Vagina (tissue), 2 donors: ENCODE data around the gene APOA1. TPM values are rescaled to one million over a fixed set of nuclear protein-coding genes. Genes with fewer than 3 reads are reported as not detected.

Experiments used
- DNase-seq, 2 donors: peaks; one replicate each; pipeline ENCODE4 v3.0.0-alpha.2; 2017; ENCODE audit errors: extremely low spot score in 2 of 2
- H3K27ac ChIP-seq: fragments of 200-600 bp; sonication (generic); one replicate; pipeline ENCODE4 v1.5.1; 2019
- H3K27me3 ChIP-seq: fragments of 200-600 bp; sonication (generic); one replicate; pipeline ENCODE4 v1.5.1; 2019
- H3K36me3 ChIP-seq, 2 donors: fragments of 200-600 bp; sonication (generic); one replicate each; pipeline ENCODE4 v1.5.1; 2017 to 2019
- H3K4me1 ChIP-seq: fragments of 200-600 bp; sonication (generic); one replicate; pipeline ENCODE4 v1.5.1; 2019
- H3K4me3 ChIP-seq, 2 donors: fragments of 200-600 bp; sonication (generic); 1 replicate in 1 of 2; 2 replicates in 1 of 2; pipeline ENCODE4 v1.5.1; 2016 to 2019
- H3K9me3 ChIP-seq: fragments of 200-600 bp; sonication (generic); one replicate; pipeline ENCODE4 v1.5.1; 2019
- CTCF ChIP-seq, 3 experiments: fragments of 450-650 bp in 2 of 3; fragments of 200-600 bp in 1 of 3; sonication (generic) in 1 of 3; IDR thresholded peaks; one replicate each; pipeline ENCODE4 v1.5.1; 2017 to 2019; ENCODE audit warnings: antibody characterized with exemption in 3 of 3, mild to moderate bottlenecking in 2 of 3, moderate library complexity in 2 of 3
- POLR2A ChIP-seq, 2 donors: fragments of 450-650 bp; IDR thresholded peaks; one replicate each; pipeline ENCODE4 v1.6.1; 2017; ENCODE audit warnings: antibody characterized with exemption in 2 of 2, mild to moderate bottlenecking in 2 of 2, moderate library complexity in 2 of 2
- POLR2AphosphoS5 ChIP-seq, 2 donors: sonication (generic); formaldehyde crosslinking; IDR thresholded peaks; one replicate each; pipeline ENCODE4 v1.9.0; 2017; ENCODE audit warnings: antibody characterized with exemption in 2 of 2, mild to moderate bottlenecking in 2 of 2, low read depth in 1 of 2; ENCODE audit not compliant: insufficient read depth in 1 of 2
- intact Hi-C: fragments of 100-400 bp; cut with DNase I; formaldehyde crosslinking; loops from one replicate; pipeline ENCODE4 v1.15.1; 2023
- total RNA-seq: library from RNA; depleted of rRNA; stranded (reverse); fragments of >200 nt; gene quantifications from one replicate; pipeline ENCODE4 v1.2.3, GENCODE V29; 2016

The APOA1 gene
- total RNA-seq, 1 donor from 2014 or later = 2.2 TPM

- Histone ChIP-seq H3K4me3 (no peak overlapping the region), H3K27ac (no peak overlapping the region), H3K9me3 (no peaks in the 10 kb centered on the region), H3K36me3 (no peaks in the 10 kb centered on the region), H3K4me1 (peaks cover 14% of the 10 kb centered on the region), H3K27me3 (no peaks in the 10 kb centered on the region)
- DNase-seq = no peak
- TF ChIP-seq CTCF (IDR thresholded peaks at IDR 0.05) (no peak), POLR2A (IDR thresholded peaks at IDR 0.05) (no peak), POLR2AphosphoS5 (IDR thresholded peaks at IDR 0.05; ENCODE audit: insufficient read depth in 1 of 2, low read depth in 1 of 2) (no peak)
- intact Hi-C loops = no loop called here
Observed at GRCh38 chr11:116792144-116792868, 45.1 kb downstream of the APOA1 start.

GRCh38 chr11:116791813-116792143 lies 45.6 kb downstream of the APOA1 start, which contains the start of gene APOA5:
Gene APOA5, minus strand, starts transcription at chr11:116791879. Its CDS starts 19 bp downstream, at chr11:116791860.
- Histone ChIP-seq H3K36me3 (no peaks in the 10 kb centered on the region), H3K4me3 (no peak within 1 kb of the TSS), H3K9me3 (no peaks in the 10 kb centered on the region), H3K4me1 (peaks cover 19% of the 10 kb centered on the region), H3K27me3 (no peaks in the 10 kb centered on the region), H3K27ac (no peak within 1 kb of the TSS)
- DNase-seq = no peak
- no peak for TF ChIP-seq CTCF (IDR thresholded peaks at IDR 0.05)
- TF ChIP-seq POLR2A (IDR thresholded peaks at IDR 0.05) = no peak
- no peak for TF ChIP-seq POLR2AphosphoS5 (IDR thresholded peaks at IDR 0.05; ENCODE audit: insufficient read depth in 1 of 2, low read depth in 1 of 2)
- intact Hi-C loops = no loop called here

GRCh38 chr11:116791002-116791812 lies 46.2 kb downstream of the APOA1 start:
- Histone ChIP-seq H3K4me3 (no peak overlapping the region), H3K36me3 (peaks cover 0 to 5% of the 10 kb centered on the region in 2 donors), H3K27me3 (no peaks in the 10 kb centered on the region), H3K4me1 (peaks cover 25% of the 10 kb centered on the region), H3K27ac (no peak overlapping the region), H3K9me3 (no peaks in the 10 kb centered on the region)
- TF ChIP-seq CTCF (IDR thresholded peaks at IDR 0.05) (peak; percentile 59 to 84 (median 74)), POLR2A (IDR thresholded peaks at IDR 0.05) (no peak)
- DNase-seq = no peak
- intact Hi-C loops = no loop called here

- no peak overlapping the region for H3K27ac ChIP-seq
- DNase-seq = no peak
- intact Hi-C loops = no loop called here
- H3K4me1 ChIP-seq = peaks cover 27% of the 10 kb centered on the region
- no peaks in the 10 kb centered on the region for H3K9me3 ChIP-seq
- peaks cover 0 to 13% of the 10 kb centered on the region in 2 donors for H3K36me3 ChIP-seq
- no peaks in the 10 kb centered on the region for H3K27me3 ChIP-seq
- TF ChIP-seq POLR2A (IDR thresholded peaks at IDR 0.05) (no peak), CTCF (IDR thresholded peaks at IDR 0.05) (no peak)
- no peak overlapping the region for H3K4me3 ChIP-seq
Observed at GRCh38 chr11:116790167-116791001, 47.0 kb downstream of the APOA1 start.
